ENCODE results near the gene NDFIP1.

DNA sequence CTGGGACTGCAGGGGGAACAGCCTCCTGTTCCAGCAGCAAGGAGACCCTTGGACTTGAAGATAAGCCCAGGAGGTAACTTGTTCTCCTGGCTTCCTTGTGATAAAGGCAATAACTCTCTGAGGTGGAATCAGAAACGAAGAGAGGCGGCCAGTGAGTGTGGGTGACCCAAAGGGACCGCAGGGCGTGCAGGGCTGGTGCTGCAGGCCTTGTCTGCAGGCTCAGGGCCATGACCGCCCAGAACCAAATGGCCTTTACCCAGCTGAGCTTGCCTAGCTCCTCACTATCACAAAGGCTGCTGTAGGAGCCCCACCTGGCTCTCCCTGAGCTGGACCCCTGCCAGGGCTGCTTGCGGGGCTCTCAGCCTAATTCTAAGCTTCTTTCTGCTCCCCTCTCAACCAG, 72.5 kb downstream of the NDFIP1 start:
- TF ChIP-seq, protein P1, sequence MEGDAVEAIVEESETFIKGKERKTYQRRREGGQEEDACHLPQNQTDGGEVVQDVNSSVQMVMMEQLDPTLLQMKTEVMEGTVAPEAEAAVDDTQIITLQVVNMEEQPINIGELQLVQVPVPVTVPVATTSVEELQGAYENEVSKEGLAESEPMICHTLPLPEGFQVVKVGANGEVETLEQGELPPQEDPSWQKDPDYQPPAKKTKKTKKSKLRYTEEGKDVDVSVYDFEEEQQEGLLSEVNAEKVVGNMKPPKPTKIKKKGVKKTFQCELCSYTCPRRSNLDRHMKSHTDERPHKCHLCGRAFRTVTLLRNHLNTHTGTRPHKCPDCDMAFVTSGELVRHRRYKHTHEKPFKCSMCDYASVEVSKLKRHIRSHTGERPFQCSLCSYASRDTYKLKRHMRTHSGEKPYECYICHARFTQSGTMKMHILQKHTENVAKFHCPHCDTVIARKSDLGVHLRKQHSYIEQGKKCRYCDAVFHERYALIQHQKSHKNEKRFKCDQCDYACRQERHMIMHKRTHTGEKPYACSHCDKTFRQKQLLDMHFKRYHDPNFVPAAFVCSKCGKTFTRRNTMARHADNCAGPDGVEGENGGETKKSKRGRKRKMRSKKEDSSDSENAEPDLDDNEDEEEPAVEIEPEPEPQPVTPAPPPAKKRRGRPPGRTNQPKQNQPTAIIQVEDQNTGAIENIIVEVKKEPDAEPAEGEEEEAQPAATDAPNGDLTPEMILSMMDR (conservative IDR thresholded peaks at IDR 0.05; ENCODE audit: low read length), result no peak
- no peak for TF ChIP-seq EZH2phosphoT487 (IDR thresholded peaks at IDR 0.05; ENCODE audit: borderline replicate concordance, low read depth, low read length)
